Vagina (tissue), 2 donors: Measurements from ENCODE around the gene IYD. TPM values are rescaled to one million over a fixed set of nuclear protein-coding genes. Genes with fewer than 3 reads are reported as not detected.
A peak's percentile ranks its signal among the peaks of the same experiment; 100 is the strongest.

ENCODE experiments used
- DNase-seq, 2 donors: peaks; one replicate each; pipeline ENCODE4 v3.0.0-alpha.2; 2017; ENCODE audit errors: extremely low spot score in 2 of 2
- H3K27ac ChIP-seq: fragments of 200-600 bp; sonication (generic); one replicate; pipeline ENCODE4 v1.5.1; 2019
- H3K27me3 ChIP-seq: fragments of 200-600 bp; sonication (generic); one replicate; pipeline ENCODE4 v1.5.1; 2019
- H3K36me3 ChIP-seq, 2 donors: fragments of 200-600 bp; sonication (generic); one replicate each; pipeline ENCODE4 v1.5.1; 2017 to 2019
- H3K4me1 ChIP-seq: fragments of 200-600 bp; sonication (generic); one replicate; pipeline ENCODE4 v1.5.1; 2019
- H3K4me3 ChIP-seq, 2 donors: fragments of 200-600 bp; sonication (generic); 1 replicate in 1 of 2; 2 replicates in 1 of 2; pipeline ENCODE4 v1.5.1; 2016 to 2019
- H3K9me3 ChIP-seq: fragments of 200-600 bp; sonication (generic); one replicate; pipeline ENCODE4 v1.5.1; 2019
- POLR2A ChIP-seq, 2 donors: fragments of 450-650 bp; IDR thresholded peaks; one replicate each; pipeline ENCODE4 v1.6.1; 2017; ENCODE audit warnings: antibody characterized with exemption in 2 of 2, mild to moderate bottlenecking in 2 of 2, moderate library complexity in 2 of 2
- POLR2AphosphoS5 ChIP-seq, 2 donors: sonication (generic); formaldehyde crosslinking; IDR thresholded peaks; one replicate each; pipeline ENCODE4 v1.9.0; 2017; ENCODE audit warnings: antibody characterized with exemption in 2 of 2, mild to moderate bottlenecking in 2 of 2, low read depth in 1 of 2; ENCODE audit not compliant: insufficient read depth in 1 of 2
- intact Hi-C: fragments of 100-400 bp; cut with DNase I; formaldehyde crosslinking; loops from one replicate; pipeline ENCODE4 v1.15.1; 2023
- total RNA-seq: library from RNA; depleted of rRNA; stranded (reverse); fragments of >200 nt; gene quantifications from one replicate; pipeline ENCODE4 v1.2.3, GENCODE V29; 2016
- TF ChIP-seq, protein P1 (sequence below), 3 experiments: fragments of 450-650 bp in 2 of 3; fragments of 200-600 bp in 1 of 3; sonication (generic) in 1 of 3; IDR thresholded peaks; one replicate each; pipeline ENCODE4 v1.5.1; 2017 to 2019; ENCODE audit warnings: antibody characterized with exemption in 3 of 3, mild to moderate bottlenecking in 2 of 3, moderate library complexity in 2 of 3

The IYD gene
- total RNA-seq, 1 donor from 2014 or later: not detected

DNA sequence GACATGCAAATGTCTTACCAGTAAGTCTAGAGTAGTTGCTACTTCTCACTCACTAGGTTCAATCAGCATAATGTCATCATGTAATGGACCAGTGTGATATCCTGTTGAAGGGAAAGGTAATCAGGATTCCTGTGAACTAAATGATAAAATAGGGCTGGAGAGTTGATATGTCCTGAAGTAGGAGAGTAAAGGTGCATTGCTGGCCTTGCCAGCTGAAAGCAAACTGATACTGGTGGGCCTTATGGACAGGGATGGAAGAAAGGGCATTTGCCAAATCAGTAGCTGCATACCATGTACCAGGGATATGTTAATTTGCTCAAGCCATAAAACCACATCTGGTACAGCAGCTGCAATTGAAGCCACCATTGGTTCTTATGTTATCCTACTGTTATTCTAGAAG is 37.5 kb upstream of the IYD start:
- H3K9me3 ChIP-seq: no peaks in the 10 kb centered on the region
- no peaks in the 10 kb centered on the region for H3K36me3 ChIP-seq
- TF ChIP-seq POLR2AphosphoS5 (IDR thresholded peaks at IDR 0.05; ENCODE audit: insufficient read depth in 1 of 2, low read depth in 1 of 2) (no peak), POLR2A (IDR thresholded peaks at IDR 0.05) (no peak)
- no peak overlapping the region for H3K4me3 ChIP-seq
- H3K4me1 ChIP-seq: no peaks in the 10 kb centered on the region
- no peak overlapping the region for H3K27ac ChIP-seq
- intact Hi-C loops: loop anchor here (10.0 kb wide), 1 partner anchor 257 kb away; no protein-coding TSS in a partner anchor
- no peak for DNase-seq
- no peaks in the 10 kb centered on the region for H3K27me3 ChIP-seq

DNA sequence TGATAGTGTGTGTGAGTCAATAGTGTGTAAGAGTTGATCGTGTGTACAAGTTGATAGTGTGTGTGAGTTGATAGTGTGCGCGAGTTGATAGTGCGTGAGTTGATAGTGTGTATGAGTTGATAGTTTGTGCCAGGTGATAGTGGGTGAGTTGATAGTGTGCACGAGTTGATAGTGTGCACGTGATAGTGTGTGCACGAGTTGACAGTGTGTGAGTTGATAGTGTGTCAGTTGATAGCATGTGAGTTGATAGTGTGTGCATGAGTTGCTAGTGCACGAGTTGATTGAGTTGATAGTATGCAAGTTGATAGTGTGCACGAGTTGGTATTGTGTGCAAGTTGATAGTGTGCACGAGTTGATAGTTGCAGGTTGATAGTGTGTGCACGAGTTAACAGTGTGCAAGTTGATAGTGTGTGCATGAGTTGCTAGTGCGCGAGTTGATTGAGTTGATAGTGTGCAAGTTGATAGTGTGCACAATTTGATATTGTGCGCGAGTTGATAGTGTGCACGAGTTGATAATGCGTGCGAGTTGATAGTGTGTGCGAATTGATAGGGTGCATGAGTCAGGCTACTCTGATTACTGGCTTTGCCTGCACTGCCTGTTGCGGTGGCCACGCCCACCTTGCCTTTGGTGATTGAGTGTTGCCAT is 35.8 kb upstream of the IYD start:
- Histone ChIP-seq H3K36me3 (no peaks in the 10 kb centered on the region), H3K27ac (no peak overlapping the region), H3K9me3 (no peaks in the 10 kb centered on the region), H3K4me1 (no peaks in the 10 kb centered on the region), H3K4me3 (no peak overlapping the region), H3K27me3 (no peaks in the 10 kb centered on the region)
- no peak for DNase-seq
- intact Hi-C loops: loop anchor here (10.0 kb wide), 1 partner anchor 258 kb away; no protein-coding TSS in a partner anchor
- no peak for TF ChIP-seq POLR2AphosphoS5 (IDR thresholded peaks at IDR 0.05; ENCODE audit: insufficient read depth in 1 of 2, low read depth in 1 of 2)
- TF ChIP-seq, protein P1, sequence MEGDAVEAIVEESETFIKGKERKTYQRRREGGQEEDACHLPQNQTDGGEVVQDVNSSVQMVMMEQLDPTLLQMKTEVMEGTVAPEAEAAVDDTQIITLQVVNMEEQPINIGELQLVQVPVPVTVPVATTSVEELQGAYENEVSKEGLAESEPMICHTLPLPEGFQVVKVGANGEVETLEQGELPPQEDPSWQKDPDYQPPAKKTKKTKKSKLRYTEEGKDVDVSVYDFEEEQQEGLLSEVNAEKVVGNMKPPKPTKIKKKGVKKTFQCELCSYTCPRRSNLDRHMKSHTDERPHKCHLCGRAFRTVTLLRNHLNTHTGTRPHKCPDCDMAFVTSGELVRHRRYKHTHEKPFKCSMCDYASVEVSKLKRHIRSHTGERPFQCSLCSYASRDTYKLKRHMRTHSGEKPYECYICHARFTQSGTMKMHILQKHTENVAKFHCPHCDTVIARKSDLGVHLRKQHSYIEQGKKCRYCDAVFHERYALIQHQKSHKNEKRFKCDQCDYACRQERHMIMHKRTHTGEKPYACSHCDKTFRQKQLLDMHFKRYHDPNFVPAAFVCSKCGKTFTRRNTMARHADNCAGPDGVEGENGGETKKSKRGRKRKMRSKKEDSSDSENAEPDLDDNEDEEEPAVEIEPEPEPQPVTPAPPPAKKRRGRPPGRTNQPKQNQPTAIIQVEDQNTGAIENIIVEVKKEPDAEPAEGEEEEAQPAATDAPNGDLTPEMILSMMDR (IDR thresholded peaks at IDR 0.05): no peak
- no peak for TF ChIP-seq POLR2A (IDR thresholded peaks at IDR 0.05)

DNA sequence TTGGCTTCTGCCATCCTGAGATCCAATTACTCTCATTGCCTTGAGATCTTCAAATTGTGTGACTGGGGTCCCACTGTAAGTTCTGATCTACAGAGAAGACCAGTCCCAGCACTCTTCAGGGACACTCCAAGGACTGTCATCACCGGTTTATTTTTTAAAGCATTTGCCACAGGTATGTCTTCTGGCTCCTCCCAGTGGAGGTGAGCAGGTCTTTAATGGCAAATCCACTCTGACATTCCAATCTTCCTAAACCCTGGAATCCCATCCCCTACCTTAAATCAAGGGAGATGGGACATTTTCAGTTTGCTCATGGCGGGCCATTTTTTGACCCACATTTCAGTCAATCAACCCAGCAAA is 35.2 kb upstream of the IYD start:
- Histone ChIP-seq H3K27ac (no peak overlapping the region), H3K36me3 (no peaks in the 10 kb centered on the region), H3K9me3 (no peaks in the 10 kb centered on the region), H3K27me3 (no peaks in the 10 kb centered on the region), H3K4me1 (no peaks in the 10 kb centered on the region), H3K4me3 (no peak overlapping the region)
- DNase-seq: no peak
- intact Hi-C loops: loop anchor here (10.0 kb wide), 1 partner anchor 259 kb away; no protein-coding TSS in a partner anchor
- no peak for TF ChIP-seq POLR2AphosphoS5 (IDR thresholded peaks at IDR 0.05; ENCODE audit: insufficient read depth in 1 of 2, low read depth in 1 of 2)
- TF ChIP-seq POLR2A (IDR thresholded peaks at IDR 0.05): no peak
- TF ChIP-seq, protein P1 (IDR thresholded peaks at IDR 0.05): no peak

DNA sequence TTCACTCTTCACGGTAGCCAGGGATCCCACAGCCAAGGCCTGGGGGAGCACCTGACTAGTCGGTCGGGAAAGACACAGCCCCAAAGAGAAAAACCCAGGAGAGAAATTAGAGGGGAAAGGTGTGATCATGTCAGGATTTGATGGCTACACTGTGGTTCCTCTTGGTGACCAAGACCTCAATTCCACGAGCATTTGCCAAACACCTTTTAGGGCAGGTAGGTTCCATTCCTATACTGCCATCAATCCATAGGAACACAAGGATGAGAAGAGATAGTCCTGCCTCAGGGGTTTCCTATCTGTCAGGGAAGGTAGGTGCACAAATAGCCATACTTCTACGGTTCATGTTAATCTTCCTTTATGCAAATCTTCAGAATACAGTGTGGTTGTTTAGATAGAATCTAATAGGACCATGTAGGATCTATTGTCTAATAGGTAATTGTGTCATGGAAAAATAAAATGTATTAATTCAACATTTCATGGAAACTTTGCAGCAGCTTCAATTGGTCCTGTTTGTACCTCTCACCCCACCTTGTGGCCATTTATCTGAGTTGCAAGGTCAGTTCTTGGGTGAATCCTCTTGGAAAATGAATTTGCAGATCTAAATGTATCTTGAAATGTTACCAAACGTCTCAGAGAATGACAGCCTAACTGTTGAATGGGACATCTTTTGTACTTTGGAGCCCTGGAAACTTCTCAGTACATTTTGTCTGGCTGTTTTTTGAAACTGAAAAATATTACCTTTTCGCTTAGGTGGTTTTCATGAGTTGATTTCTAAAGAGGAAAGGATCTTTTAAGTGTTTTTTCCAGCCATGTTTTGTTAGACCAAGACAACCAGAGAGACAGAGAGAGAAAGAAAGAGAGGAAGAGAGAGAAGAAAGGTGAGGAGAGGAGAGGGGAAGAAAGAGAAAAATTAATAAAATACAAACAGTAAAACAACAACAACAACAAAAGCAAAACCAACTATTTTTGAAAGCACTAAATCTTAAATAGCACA is 33.7 kb upstream of the IYD start:
- no peak overlapping the region for H3K27ac ChIP-seq
- intact Hi-C loops: loop anchor here (10.0 kb wide), 1 partner anchor 260 kb away; no protein-coding TSS in a partner anchor
- TF ChIP-seq POLR2A (IDR thresholded peaks at IDR 0.05) (no peak), POLR2AphosphoS5 (IDR thresholded peaks at IDR 0.05; ENCODE audit: insufficient read depth in 1 of 2, low read depth in 1 of 2) (no peak)
- TF ChIP-seq, protein P1 (IDR thresholded peaks at IDR 0.05): peak; percentile 55 to 72 (median 58)
- H3K9me3 ChIP-seq: no peaks in the 10 kb centered on the region
- H3K27me3 ChIP-seq: no peaks in the 10 kb centered on the region
- no peaks in the 10 kb centered on the region for H3K4me1 ChIP-seq
- no peak overlapping the region for H3K4me3 ChIP-seq
- no peak for DNase-seq
- H3K36me3 ChIP-seq: no peaks in the 10 kb centered on the region

DNA sequence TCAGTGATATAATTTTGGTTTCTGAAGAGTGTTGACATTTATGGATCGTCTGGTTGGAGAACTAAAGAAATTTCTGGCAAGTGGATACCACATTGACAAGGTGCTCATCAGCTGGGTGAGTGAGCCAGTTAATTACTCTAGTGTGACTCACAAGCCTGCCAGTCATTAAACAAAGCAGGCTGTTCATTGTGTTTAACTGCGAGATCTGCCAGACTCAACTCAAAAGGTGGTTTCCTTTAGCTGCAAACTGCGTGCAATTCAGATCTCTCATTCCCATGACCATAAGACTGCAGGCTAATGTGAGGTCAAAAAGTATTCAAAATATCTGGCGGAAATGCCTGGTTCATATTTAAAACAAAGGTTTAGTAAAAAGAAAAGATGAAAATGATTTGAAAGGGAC is 32.5 kb upstream of the IYD start:
- TF ChIP-seq, protein P1 (IDR thresholded peaks at IDR 0.05): no peak
- no peak for TF ChIP-seq POLR2A (IDR thresholded peaks at IDR 0.05)
- no peak for TF ChIP-seq POLR2AphosphoS5 (IDR thresholded peaks at IDR 0.05; ENCODE audit: insufficient read depth in 1 of 2, low read depth in 1 of 2)
- intact Hi-C loops: loop anchor here (10.0 kb wide), 1 partner anchor 261 kb away; no protein-coding TSS in a partner anchor
- Histone ChIP-seq H3K27ac (no peak overlapping the region), H3K27me3 (no peaks in the 10 kb centered on the region), H3K4me1 (no peaks in the 10 kb centered on the region), H3K9me3 (no peaks in the 10 kb centered on the region), H3K36me3 (no peaks in the 10 kb centered on the region), H3K4me3 (no peak overlapping the region)
- no peak for DNase-seq
